Measurements from ENCODE around the gene PLPP4. TPM values are rescaled to one million over a fixed set of nuclear protein-coding genes. Genes with fewer than 3 reads are reported as not detected.

The PLPP4 gene
- 0.48 TPM for total RNA-seq

DNA sequence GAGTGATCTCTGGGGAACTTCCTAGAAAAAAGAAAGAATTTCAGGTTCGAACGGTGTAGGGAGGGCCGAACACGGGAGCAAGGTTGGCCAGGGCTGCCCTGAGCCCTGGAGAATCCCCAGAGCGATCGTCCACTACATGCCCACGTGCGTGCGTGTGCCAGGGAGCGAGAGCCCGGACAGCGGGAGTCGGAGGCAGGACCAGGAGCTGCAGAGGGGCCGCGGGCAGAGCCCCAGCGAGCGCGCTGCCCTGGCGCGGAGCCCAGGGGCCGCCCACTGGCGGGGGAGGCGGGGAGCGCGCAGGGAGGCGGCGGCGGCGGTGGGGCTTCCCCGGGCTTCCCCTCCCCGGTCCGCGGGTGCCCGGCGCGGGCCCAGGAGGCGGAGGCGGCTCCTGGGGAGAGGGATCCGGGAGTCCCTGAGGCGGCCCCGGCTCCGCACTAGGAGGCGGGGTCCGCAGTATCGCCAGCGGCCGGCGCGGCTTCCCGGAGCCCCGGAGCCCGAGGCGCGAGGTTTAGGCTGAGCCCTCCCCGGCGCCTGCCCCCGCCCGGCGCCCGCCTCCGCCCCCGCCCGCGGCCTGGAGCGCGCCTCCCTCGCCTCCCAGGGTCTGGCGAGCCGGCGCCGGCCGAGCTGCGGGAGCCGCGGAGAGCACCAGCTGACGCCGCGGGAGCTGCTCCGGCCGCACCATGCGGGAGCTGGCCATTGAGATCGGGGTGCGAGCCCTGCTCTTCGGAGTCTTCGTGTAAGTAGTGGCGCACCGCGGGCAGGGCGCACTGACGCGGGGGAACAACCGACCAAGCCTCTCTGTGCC lies at the start of gene PLPP4:
Gene PLPP4, plus strand, starts transcription at position 602 of the 805 bp plus-strand sequence. Its CDS starts 79 bp downstream, at position 681.
- no peak for DNase-seq (ENCODE audit: low spot score)
- ATAC-seq: peak; percentile 67

DNA sequence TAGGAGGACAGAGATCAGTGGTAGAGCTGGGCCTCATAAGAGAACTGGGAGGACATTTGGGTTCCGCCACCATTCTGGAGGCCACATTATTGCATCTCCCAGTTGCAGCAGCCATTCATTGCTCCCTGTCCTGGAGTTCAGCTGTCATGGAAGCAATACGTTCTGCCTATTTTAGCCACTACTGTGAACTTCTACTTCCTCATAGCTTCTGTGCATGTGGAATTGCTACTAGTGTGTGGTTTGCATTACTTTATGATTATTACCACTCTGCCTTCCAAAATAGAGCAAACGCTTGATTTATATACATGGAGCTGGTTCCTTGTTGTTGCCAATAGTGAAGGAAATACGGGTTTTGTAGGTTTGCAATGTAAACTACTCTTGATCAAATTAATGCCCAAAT lies 47.2 kb upstream of the PLPP4 start:
- ATAC-seq: no peak
- DNase-seq (ENCODE audit: low spot score): no peak

DNA sequence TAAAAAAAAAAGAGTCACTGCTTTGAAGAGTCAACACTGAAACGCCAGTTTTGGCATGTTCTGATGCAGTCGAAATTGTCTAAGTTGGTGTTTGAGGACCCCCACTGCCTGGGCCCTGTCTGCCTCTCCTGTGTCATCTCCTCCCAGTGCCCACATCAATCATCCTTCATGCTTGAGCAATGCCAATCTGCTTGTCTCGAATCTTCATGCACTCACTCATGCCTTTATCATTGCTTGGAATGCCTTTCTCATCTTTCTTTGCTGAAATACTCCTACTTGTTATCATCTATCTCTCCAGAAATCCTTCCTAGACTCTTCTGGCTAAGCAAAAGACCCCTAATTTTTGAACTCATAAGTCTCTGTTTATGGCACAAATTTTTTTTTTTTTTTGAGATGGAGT lies 42.1 kb upstream of the PLPP4 start:
- DNase-seq (ENCODE audit: low spot score) (no peak), ATAC-seq (no peak)

GRCh38 chr10:120415709-120416330 lies 41.2 kb upstream of the PLPP4 start:
- ATAC-seq (no peak), DNase-seq (ENCODE audit: low spot score) (no peak)

- no peak for DNase-seq (ENCODE audit: low spot score)
- no peak for ATAC-seq
Observed at GRCh38 chr10:120420421-120420820, 36.6 kb upstream of the PLPP4 start.

GRCh38 chr10:120421250-120421649 lies 35.8 kb upstream of the PLPP4 start:
- ATAC-seq (no peak), DNase-seq (ENCODE audit: low spot score) (no peak)

DNA sequence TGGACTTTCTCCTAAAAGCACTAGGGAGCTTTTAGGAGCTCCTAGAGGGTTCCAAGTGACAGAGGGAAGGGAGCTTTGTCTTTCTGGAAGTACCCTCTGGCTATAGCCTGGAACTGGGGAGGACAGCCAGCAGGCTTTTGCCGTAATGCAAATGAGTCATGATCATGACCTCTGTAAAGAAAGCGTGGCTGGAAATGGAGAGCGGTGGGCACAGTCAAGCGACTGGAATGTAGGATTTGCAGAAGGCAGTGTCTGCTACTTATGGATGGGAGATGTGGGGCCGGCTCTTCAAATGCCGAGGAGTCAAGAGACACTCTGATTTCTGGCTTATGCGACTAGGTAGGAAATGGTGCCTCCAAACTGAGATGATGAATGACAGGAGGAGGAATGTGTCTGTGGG lies 34.6 kb upstream of the PLPP4 start:
- DNase-seq (ENCODE audit: low spot score): no peak
- ATAC-seq: no peak

- DNase-seq (ENCODE audit: low spot score) (no peak), ATAC-seq (peak; percentile 93)
Observed at GRCh38 chr10:120423431-120424197, 33.4 kb upstream of the PLPP4 start.

DNA sequence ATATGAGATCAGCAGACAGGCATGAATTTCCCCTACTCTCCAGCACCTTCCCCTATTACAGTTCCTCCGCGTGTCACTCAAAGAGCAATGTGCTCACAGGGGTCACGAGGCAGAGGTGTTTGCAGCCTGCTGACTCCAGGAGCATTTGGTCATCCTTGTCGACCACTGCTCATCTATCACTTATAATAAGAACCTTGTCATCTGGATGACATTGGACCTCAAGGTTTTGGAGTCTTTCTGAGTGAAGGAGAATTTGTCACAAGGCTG lies 32.9 kb upstream of the PLPP4 start:
- DNase-seq (ENCODE audit: low spot score) (no peak), ATAC-seq (no peak)

DNA sequence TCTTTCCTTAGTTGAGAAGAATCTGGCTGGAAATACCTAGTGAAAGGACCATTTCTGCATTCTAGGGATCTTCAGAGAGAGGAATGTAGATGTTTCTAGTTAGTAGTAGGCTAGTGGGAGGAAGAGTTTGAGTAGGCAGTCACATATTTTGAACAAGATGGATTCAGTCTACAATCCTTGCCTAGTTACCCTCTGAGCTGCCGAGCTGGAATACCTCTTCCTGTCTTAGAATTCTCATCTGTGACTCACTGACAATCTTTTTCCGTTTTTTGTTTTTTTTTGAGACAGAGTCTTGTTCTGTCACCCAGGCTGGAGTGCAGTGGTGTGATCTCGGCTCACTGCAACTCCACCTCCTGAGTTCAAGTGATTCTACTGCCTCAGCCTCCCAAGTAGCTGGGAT lies 30.7 kb upstream of the PLPP4 start:
- ATAC-seq (no peak), DNase-seq (ENCODE audit: low spot score) (no peak)

- DNase-seq (ENCODE audit: low spot score): no peak
- no peak for ATAC-seq
Observed at GRCh38 chr10:120428754-120429153, 28.3 kb upstream of the PLPP4 start.

DNA sequence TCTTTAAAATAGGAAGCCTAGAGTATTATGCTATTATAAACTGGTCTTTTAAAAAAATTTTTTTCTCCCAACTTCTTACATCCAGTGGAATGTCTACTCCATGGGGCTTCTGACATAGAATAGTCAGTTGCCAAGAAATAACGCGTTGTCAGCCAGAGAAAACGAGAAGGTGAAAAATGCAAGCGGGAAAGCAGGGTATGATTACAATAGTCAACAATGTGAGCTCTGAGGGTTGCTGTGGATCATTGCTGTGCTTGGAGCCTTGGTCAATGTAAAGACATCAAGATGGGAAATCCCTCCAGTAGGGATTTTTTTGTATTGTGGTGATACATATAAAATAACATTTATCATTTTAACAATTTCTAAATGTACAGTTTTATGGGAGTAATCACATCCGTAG lies 27.6 kb upstream of the PLPP4 start:
- no peak for DNase-seq (ENCODE audit: low spot score)
- no peak for ATAC-seq

- DNase-seq (ENCODE audit: low spot score) (no peak), ATAC-seq (no peak)
Observed at GRCh38 chr10:120431251-120431651, 25.8 kb upstream of the PLPP4 start.

DNA sequence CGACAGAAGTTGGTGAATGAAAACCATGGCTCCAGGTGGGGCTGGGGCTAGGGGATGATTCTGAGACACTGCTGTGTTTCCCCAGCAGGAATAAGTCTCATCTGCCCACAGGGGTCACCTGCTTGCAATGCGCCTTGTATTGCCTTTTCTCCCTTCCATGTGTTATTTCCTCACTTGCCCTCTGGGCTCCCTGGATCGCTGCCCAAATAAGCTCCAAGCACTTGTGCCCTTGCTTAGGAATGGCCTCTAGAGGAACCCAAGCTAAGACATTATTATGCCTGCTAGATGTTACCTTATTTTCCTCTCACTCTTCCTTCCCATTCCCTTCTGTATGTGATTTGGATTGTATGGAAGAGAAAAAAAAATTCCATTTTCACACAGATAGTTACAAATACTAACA lies 24.8 kb upstream of the PLPP4 start:
- ATAC-seq (no peak), DNase-seq (ENCODE audit: low spot score) (no peak)

- no peak for ATAC-seq
Observed at GRCh38 chr10:120433141-120433540, 23.9 kb upstream of the PLPP4 start.

GRCh38 chr10:120436439-120437112 lies 20.5 kb upstream of the PLPP4 start:
- no peak for DNase-seq (ENCODE audit: low spot score)
- no peak for ATAC-seq

More at GRCh38 chr10:120433141-120433540, 23.9 kb upstream of the PLPP4 start:
- DNase-seq (ENCODE audit: low spot score): no peak

DNA sequence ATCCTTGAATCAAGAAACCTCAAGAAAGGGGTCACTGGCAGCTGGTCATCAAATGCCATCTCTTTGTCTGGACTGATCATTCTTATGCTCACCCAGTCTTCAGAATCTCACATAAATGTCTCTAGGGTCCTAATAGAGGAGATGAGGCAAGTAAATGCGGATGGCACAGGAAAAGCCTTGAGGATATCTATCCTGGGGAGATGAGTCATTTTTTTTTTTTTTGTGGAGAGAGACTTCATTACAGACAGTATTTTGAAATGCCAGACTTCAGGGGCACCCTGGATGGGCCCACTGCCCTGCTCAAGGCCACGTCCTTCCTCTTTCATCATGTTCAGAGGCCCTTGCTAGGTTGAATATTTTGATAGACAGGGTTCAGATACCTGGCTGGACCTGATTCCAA lies 19.5 kb upstream of the PLPP4 start:
- no peak for ATAC-seq
- no peak for DNase-seq (ENCODE audit: low spot score)

GRCh38 chr10:120451968-120452367 lies 5.1 kb upstream of the PLPP4 start:
- ATAC-seq: no peak
- DNase-seq (ENCODE audit: low spot score): no peak

- DNase-seq (ENCODE audit: low spot score) (no peak), ATAC-seq (no peak)
Observed at GRCh38 chr10:120453319-120453718, 3.7 kb upstream of the PLPP4 start.

DNA sequence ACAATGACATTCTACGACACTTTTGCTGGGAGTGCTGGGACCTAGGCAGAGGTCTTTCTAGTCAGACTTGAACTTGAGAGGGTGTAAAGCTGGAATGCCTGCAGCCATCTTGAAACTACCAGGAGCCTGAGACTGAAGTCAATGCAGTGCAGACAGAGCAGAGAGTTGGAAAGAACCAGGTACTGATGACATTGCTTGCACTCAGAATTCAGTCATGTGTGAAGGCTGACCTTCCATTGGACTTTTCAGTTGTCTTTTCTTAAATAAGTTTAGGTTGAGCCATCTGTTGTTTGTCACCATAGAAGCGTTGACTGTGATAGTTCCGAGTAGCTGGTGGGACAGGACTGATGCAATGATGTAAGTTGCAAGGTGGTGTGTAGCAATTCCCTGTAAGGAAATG lies 3.1 kb upstream of the PLPP4 start:
- no peak for DNase-seq (ENCODE audit: low spot score)
- ATAC-seq: no peak

DNA sequence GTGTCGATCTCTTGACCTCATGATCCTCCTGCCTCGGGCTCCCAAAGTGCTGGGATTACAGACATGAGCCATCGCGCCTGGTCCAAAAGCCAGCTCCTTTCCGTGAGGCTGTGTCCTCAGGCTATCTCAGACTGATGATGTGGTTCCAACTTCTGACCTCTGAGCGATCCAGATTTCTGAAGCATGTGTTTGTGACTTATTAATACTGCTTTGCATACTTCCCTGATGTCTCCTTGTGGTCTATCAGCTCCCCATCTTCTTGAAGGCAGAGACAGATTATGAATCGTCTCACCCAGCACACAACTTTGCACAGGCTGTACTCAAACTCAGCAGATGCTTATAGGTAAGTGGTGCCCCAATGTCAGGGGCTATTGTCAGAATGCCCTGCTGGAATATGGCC lies 2.0 kb upstream of the PLPP4 start:
- DNase-seq (ENCODE audit: low spot score) (no peak), ATAC-seq (no peak)

- no peak for DNase-seq (ENCODE audit: low spot score)
- ATAC-seq: no peak
Observed at GRCh38 chr10:120455606-120456005, 1.4 kb upstream of the PLPP4 start.
